WTC11 (cell line): ENCODE data around the gene PALMD.

Experiments used
- ATF6 ChIP-seq: sonication (generic); formaldehyde crosslinking; IDR thresholded peaks from 2 replicates; pipeline ENCODE4 v1.8.1; 2023; ENCODE audit warnings: mild to moderate bottlenecking, missing genetic modification reagents
- FOXJ3 ChIP-seq: sonication (generic); formaldehyde crosslinking; IDR thresholded peaks from 2 replicates; pipeline ENCODE4 v1.9.0; 2021; ENCODE audit warnings: missing genetic modification reagents, mild to moderate bottlenecking, borderline replicate concordance
- GABPB1 ChIP-seq: sonication (generic); formaldehyde crosslinking; IDR thresholded peaks from 2 replicates; pipeline ENCODE4 v1.8.1; 2023; ENCODE audit warnings: mild to moderate bottlenecking, missing genetic modification reagents
- SMAD3 ChIP-seq: sonication (generic); formaldehyde crosslinking; IDR thresholded peaks from 2 replicates; pipeline ENCODE4 v1.8.0; 2022; ENCODE audit warnings: missing genetic modification reagents, mild to moderate bottlenecking, borderline replicate concordance
- ZNF121 ChIP-seq: sonication (generic); formaldehyde crosslinking; IDR thresholded peaks from 2 replicates; pipeline ENCODE4 v1.8.0; 2023; ENCODE audit warnings: missing genetic modification reagents
- TF ChIP-seq, protein P1 (sequence below): sonication (generic); formaldehyde crosslinking; IDR thresholded peaks from 2 replicates; pipeline ENCODE4 v1.8.1; 2023; ENCODE audit warnings: mild to moderate bottlenecking, missing genetic modification reagents, moderate library complexity
- TF ChIP-seq, protein P2 (sequence below): sonication (generic); formaldehyde crosslinking; IDR thresholded peaks from 2 replicates; pipeline ENCODE4 v1.8.0; 2022; ENCODE audit warnings: mild to moderate bottlenecking, missing genetic modification reagents
- TF ChIP-seq, protein P3 (sequence below): fragments of 200-600 bp; IDR thresholded peaks from 2 replicates; pipeline ENCODE4 v1.8.0; 2022; ENCODE audit warnings: antibody characterized with exemption
- TF ChIP-seq, protein P4 (sequence below): fragments of 250-450 bp; sonication (Bioruptor Pico); IDR thresholded peaks from 2 replicates; pipeline ENCODE4 v2.1.2; 2022; ENCODE audit warnings: mild to moderate bottlenecking, moderate library complexity

- TF ChIP-seq GABPB1 (CRISPR knock-in tag) (no peak), ZNF121 (CRISPR knock-in tag) (no peak), FOXJ3 (CRISPR knock-in tag) (no peak), ATF6 (no peak), SMAD3 (no peak)
- TF ChIP-seq, protein P1, sequence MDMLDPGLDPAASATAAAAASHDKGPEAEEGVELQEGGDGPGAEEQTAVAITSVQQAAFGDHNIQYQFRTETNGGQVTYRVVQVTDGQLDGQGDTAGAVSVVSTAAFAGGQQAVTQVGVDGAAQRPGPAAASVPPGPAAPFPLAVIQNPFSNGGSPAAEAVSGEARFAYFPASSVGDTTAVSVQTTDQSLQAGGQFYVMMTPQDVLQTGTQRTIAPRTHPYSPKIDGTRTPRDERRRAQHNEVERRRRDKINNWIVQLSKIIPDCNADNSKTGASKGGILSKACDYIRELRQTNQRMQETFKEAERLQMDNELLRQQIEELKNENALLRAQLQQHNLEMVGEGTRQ (CRISPR knock-in tag) = no peak
- TF ChIP-seq, protein P2, sequence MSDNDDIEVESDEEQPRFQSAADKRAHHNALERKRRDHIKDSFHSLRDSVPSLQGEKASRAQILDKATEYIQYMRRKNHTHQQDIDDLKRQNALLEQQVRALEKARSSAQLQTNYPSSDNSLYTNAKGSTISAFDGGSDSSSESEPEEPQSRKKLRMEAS (CRISPR knock-in tag) = no peak
- TF ChIP-seq, protein P3, sequence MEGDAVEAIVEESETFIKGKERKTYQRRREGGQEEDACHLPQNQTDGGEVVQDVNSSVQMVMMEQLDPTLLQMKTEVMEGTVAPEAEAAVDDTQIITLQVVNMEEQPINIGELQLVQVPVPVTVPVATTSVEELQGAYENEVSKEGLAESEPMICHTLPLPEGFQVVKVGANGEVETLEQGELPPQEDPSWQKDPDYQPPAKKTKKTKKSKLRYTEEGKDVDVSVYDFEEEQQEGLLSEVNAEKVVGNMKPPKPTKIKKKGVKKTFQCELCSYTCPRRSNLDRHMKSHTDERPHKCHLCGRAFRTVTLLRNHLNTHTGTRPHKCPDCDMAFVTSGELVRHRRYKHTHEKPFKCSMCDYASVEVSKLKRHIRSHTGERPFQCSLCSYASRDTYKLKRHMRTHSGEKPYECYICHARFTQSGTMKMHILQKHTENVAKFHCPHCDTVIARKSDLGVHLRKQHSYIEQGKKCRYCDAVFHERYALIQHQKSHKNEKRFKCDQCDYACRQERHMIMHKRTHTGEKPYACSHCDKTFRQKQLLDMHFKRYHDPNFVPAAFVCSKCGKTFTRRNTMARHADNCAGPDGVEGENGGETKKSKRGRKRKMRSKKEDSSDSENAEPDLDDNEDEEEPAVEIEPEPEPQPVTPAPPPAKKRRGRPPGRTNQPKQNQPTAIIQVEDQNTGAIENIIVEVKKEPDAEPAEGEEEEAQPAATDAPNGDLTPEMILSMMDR = no peak
- TF ChIP-seq, protein P4, sequence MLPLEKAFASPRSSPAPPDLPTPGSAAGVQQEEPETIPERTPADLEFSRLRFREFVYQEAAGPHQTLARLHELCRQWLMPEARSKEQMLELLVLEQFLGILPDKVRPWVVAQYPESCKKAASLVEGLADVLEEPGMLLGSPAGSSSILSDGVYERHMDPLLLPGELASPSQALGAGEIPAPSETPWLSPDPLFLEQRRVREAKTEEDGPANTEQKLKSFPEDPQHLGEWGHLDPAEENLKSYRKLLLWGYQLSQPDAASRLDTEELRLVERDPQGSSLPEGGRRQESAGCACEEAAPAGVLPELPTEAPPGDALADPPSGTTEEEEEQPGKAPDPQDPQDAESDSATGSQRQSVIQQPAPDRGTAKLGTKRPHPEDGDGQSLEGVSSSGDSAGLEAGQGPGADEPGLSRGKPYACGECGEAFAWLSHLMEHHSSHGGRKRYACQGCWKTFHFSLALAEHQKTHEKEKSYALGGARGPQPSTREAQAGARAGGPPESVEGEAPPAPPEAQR (CRISPR knock-in tag) = no peak
These were observed 43.4 kb upstream of the PALMD start for GRCh38 chr1:99602404-99602969.
